K562 (cell line): ENCODE data around the gene ATXN7L1.

ENCODE experiments used
- CTBP1 ChIP-seq: fragments of 450-650 bp; IDR thresholded peaks from 2 replicates; pipeline ENCODE4 v1.6.1; 2016; ENCODE audit warnings: borderline replicate concordance
- HDGF ChIP-seq: fragments of 450-650 bp; IDR thresholded peaks from 2 replicates; pipeline ENCODE4 v1.6.1; 2016
- ZZZ3 ChIP-seq: fragments of 450-650 bp; IDR thresholded peaks from 2 replicates; pipeline ENCODE4 v1.6.1; 2016; ENCODE audit warnings: antibody characterized with exemption, mild to moderate bottlenecking, moderate library complexity

DNA sequence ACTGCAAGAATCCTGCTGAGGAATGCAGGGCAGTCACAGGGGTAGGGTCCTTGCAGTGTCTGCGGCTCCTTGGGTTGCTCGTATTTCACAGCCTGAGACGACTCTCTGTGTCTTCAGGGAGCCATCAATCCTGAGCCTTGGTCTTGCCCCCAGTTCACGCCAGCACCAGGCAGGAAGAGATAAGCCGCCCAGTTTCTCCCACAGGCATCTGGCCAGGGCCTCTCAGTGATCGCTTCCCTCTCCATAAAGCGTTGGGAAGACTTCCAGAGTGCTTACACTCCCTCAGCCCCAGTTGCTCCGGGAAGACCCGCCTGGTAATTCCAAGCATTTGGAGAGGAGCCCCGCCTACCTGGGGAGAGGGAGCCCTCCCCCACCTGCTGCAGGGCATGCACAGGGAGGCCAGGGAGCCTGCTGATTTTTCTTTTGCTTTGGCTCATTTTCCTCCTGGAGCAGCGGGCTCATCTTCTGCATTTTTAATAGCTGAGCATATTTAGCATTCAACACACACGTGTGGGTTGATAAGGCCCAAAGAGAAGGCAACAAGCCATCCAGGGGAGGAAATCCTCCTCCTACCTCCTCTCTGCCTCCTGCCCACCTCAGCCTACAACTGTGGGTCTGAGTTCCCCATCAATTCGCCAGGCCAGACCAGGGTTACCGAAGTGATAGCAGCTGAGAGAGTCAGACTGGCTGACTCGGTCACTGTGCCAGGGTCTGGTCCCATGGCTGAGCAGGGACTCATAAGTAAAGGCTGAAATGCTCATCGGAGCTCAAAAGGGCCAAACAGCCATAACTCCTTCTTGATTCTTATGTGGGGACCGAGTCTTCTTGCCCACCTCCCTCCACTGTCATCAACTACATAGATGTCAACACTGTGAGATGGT lies 220.7 kb downstream of the ATXN7L1 start:
- TF ChIP-seq CTBP1 (no peak), ZZZ3 (no peak), HDGF (no peak)
